Peyer's patch (tissue), 4 donors: Measurements from ENCODE around the gene NR6A1. TPM values are rescaled to one million over a fixed set of nuclear protein-coding genes. Genes with fewer than 3 reads are reported as not detected.

Source experiments
- DNase-seq, 3 donors: peaks; one replicate each; pipeline ENCODE4 v3.0.0-alpha.2; 2017 to 2019
- H3K27ac ChIP-seq, 4 donors: fragments of 200-600 bp; sonication (generic); one replicate each; pipeline ENCODE4 v1.5.1; 2016 to 2019
- H3K27me3 ChIP-seq, 2 donors: fragments of 200-600 bp; sonication (generic); one replicate each; pipeline ENCODE4 v1.5.1; 2019
- H3K36me3 ChIP-seq, 3 donors: fragments of 200-600 bp; sonication (generic); one replicate each; pipeline ENCODE4 v1.5.1; 2016 to 2019
- H3K4me1 ChIP-seq, 4 donors: fragments of 200-600 bp; sonication (generic); one replicate each; pipeline ENCODE4 v1.5.1; 2016 to 2019
- H3K4me3 ChIP-seq, 4 donors: fragments of 200-600 bp; sonication (generic); 1 replicate in 3 of 4; 2 replicates in 1 of 4; pipeline ENCODE4 v1.5.1; 2016 to 2019; ENCODE audit warnings: mild to moderate bottlenecking in 1 of 4
- H3K9me3 ChIP-seq, 4 donors: fragments of 200-600 bp; sonication (generic); one replicate each; pipeline ENCODE4 v1.5.1; 2016 to 2019; ENCODE audit warnings: mild to moderate bottlenecking in 1 of 4
- POLR2A ChIP-seq, 2 donors: fragments of 450-650 bp; IDR thresholded peaks; one replicate each; pipeline ENCODE4 v1.5.1; 2017; ENCODE audit warnings: antibody characterized with exemption in 2 of 2, mild to moderate bottlenecking in 2 of 2, moderate library complexity in 2 of 2
- total RNA-seq, 4 donors: library from RNA; depleted of rRNA; stranded (reverse); fragments of >200 nt; gene quantifications; one replicate each; pipeline ENCODE4 v1.1.0, GENCODE V29; 2016
- TF ChIP-seq, protein P1 (sequence below), 6 experiments: fragments of 450-650 bp in 4 of 6; fragments of 200-600 bp in 2 of 6; sonication (generic) in 1 of 6; IDR thresholded peaks; one replicate each; pipeline ENCODE4 v1.5.1; 2017 to 2019; ENCODE audit warnings: antibody characterized with exemption in 6 of 6, mild to moderate bottlenecking in 3 of 6, moderate library complexity in 1 of 6

NR6A1 gene
- total RNA-seq, 4 donors from 2014 or later, result 10.7 to 43.0 (median 28.1) TPM

DNA sequence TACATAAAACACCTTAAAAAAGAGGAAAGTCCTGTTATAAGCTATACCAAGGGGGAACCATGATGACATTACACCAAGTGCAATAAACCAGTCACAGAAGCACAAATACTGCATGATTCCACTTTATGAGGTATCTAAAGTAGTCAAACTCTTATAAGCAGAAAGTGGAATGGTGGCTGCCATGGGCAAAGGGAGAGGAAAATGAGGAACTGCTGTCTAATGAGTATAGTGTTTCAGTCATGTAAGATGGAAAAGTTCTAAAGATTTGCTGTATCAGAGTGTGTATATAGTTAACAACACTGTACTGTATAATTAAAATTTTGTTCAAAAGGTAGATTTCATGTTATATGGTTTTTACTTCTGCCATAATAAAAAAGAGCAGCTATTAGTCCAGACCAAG lies 229.3 kb downstream of the NR6A1 start:
- H3K27me3 ChIP-seq, result no peaks in the 10 kb centered on the region
- peaks cover 0 to 16% (median 0%) of the 10 kb centered on the region in 3 donors for H3K36me3 ChIP-seq
- H3K27ac ChIP-seq, result no peak overlapping the region
- TF ChIP-seq, protein P1, sequence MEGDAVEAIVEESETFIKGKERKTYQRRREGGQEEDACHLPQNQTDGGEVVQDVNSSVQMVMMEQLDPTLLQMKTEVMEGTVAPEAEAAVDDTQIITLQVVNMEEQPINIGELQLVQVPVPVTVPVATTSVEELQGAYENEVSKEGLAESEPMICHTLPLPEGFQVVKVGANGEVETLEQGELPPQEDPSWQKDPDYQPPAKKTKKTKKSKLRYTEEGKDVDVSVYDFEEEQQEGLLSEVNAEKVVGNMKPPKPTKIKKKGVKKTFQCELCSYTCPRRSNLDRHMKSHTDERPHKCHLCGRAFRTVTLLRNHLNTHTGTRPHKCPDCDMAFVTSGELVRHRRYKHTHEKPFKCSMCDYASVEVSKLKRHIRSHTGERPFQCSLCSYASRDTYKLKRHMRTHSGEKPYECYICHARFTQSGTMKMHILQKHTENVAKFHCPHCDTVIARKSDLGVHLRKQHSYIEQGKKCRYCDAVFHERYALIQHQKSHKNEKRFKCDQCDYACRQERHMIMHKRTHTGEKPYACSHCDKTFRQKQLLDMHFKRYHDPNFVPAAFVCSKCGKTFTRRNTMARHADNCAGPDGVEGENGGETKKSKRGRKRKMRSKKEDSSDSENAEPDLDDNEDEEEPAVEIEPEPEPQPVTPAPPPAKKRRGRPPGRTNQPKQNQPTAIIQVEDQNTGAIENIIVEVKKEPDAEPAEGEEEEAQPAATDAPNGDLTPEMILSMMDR (IDR thresholded peaks at IDR 0.05), result no peak
- no peak overlapping the region for H3K4me3 ChIP-seq
- no peaks in the 10 kb centered on the region for H3K9me3 ChIP-seq
- DNase-seq, result no peak
- H3K4me1 ChIP-seq, result no peaks in the 10 kb centered on the region

DNA sequence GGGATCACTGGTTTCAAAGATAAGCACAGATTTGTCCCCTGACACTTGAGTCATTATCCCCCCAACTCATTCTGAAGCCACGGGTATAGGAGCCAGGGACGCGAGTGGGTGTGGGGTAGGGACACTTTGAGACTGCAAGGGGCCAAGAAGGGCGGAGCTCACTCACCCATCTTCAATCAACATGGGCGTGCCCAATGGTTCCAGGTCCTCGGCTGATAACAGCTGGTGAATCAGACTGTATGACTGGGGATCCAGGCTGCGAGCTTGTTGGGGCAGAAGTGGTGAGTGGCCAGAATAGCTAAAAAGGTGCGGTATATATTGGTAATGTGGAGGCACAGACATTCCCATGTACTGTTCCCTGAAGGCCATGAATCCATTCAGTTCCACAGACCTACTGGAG lies 233.2 kb downstream of the NR6A1 start:
- H3K9me3 ChIP-seq, result no peaks in the 10 kb centered on the region
- no peaks in the 10 kb centered on the region for H3K27me3 ChIP-seq
- TF ChIP-seq, protein P1 (IDR thresholded peaks at IDR 0.05), result no peak
- no peak for TF ChIP-seq POLR2A (IDR thresholded peaks at IDR 0.05)
- no peak overlapping the region for H3K4me3 ChIP-seq
- H3K36me3 ChIP-seq, result peaks cover 0 to 31% (median 0%) of the 10 kb centered on the region in 3 donors
- H3K4me1 ChIP-seq, result no peaks in the 10 kb centered on the region
- no peak overlapping the region for H3K27ac ChIP-seq
- DNase-seq, result peak in 1 of 3 donors; percentile 61

DNA sequence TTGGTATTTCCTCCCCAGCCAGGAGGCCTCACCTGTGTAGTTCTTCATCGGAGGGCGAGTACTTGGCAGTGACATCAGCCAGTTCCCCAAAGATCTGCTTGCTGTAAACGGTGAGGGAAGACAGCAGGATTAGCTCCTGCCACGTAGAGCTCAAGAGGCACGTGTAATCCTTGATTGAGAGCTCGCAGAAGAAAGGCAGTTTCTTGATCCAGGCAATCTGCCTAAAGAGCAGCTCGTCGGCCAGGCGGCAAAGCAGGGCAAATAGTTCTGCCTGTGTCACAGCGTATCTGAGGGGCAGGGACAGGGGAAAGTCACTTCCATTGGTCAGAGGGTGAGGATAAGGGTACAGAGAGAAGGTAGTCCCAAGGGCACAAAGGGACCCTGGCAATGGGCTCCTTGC lies 235.3 kb downstream of the NR6A1 start:
- Histone ChIP-seq H3K4me1 (no peaks in the 10 kb centered on the region), H3K36me3 (peaks cover 0 to 31% (median 0%) of the 10 kb centered on the region in 3 donors)
- DNase-seq, result no peak

DNA sequence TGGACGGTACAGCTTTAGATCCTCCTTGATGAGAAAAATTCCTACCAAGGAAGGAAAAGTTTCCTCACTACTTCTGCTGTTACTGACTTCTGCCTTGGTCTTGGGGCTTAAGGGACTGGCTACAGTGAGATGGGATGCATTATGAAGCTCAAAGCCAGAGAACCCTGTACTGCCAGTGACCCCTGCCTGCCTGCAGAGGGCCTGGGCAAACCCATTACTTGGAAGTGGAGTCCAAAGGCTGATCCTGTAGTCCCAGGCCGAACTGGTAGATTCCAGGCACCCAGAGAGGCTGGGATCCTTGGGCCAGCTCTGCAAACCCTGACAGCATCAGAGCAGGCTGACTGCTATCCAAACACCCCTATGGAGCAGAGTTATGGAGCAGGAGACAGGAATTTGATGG lies 238.2 kb downstream of the NR6A1 start:
- DNase-seq, result no peak
- H3K4me3 ChIP-seq, result no peak overlapping the region
- no peaks in the 10 kb centered on the region for H3K9me3 ChIP-seq
- no peak overlapping the region for H3K27ac ChIP-seq
- H3K27me3 ChIP-seq, result no peaks in the 10 kb centered on the region
- peaks cover 0 to 16% (median 0%) of the 10 kb centered on the region in 3 donors for H3K36me3 ChIP-seq
- TF ChIP-seq POLR2A (IDR thresholded peaks at IDR 0.05), result no peak
- TF ChIP-seq, protein P1 (IDR thresholded peaks at IDR 0.05), result no peak
- H3K4me1 ChIP-seq, result no peaks in the 10 kb centered on the region

More for the DNA sequence above, 235.3 kb downstream of the NR6A1 start:
- TF ChIP-seq, protein P1 (IDR thresholded peaks at IDR 0.05), result no peak
- TF ChIP-seq POLR2A (IDR thresholded peaks at IDR 0.05), result no peak
- Histone ChIP-seq H3K27me3 (no peaks in the 10 kb centered on the region), H3K9me3 (no peaks in the 10 kb centered on the region), H3K4me3 (no peak overlapping the region), H3K27ac (no peak overlapping the region)

DNA sequence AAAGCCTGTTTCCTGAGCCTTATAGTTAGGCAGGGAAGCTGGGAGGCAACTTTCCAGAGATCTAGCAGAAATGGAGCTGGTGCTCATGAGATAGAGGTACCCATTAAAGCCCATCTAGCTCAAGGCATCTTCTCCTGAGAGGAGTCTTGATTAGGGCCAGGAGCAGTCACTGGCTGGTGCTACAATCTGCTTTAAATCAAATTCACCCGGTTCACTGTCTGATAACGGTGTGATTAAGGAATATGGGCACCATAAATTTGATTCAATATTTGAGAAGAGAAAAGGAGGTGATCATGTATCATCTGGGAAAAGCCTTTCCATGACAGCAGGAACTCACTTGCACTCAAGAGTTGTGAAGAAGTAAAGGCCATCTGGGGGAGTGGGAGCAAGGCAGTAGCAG lies 240.0 kb downstream of the NR6A1 start:
- Histone ChIP-seq H3K9me3 (no peaks in the 10 kb centered on the region), H3K36me3 (peaks cover 0 to 25% (median 0%) of the 10 kb centered on the region in 3 donors), H3K27me3 (no peaks in the 10 kb centered on the region), H3K4me3 (no peak overlapping the region), H3K27ac (no peak overlapping the region), H3K4me1 (no peaks in the 10 kb centered on the region)
- DNase-seq, result no peak
- TF ChIP-seq, protein P1 (IDR thresholded peaks at IDR 0.05), result no peak
- no peak for TF ChIP-seq POLR2A (IDR thresholded peaks at IDR 0.05)

DNA sequence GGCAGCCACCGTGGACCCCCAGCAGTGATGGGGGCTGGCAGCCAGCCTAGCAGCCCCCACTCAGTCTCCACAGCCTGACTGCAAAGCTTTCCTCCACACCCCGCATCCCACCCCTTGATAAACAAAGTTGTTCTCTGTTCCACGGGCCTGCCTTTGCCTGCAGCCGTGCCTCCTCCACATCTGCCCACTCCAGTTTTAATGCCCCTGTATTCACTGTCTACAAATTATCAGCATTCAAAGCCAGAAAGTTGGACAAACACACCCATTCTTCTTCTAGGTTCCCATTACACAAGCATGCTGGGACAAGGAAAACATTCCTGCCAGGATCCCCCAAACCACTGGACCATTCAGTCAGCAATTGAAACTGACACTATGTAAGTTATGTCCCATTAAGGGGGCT lies 240.9 kb downstream of the NR6A1 start:
- no peak overlapping the region for H3K4me3 ChIP-seq
- no peak overlapping the region for H3K27ac ChIP-seq
- no peak for DNase-seq
- no peaks in the 10 kb centered on the region for H3K9me3 ChIP-seq
- peaks cover 0 to 27% (median 0%) of the 10 kb centered on the region in 3 donors for H3K36me3 ChIP-seq
- TF ChIP-seq, protein P1 (IDR thresholded peaks at IDR 0.05), result no peak
- H3K4me1 ChIP-seq, result no peaks in the 10 kb centered on the region
- H3K27me3 ChIP-seq, result no peaks in the 10 kb centered on the region
